ENCODE results near the gene SAPCD2.

The SAPCD2 gene

GRCh38 chr9:137030538-137031527 is 39.5 kb downstream of the SAPCD2 start:
- DNase-seq (ENCODE audit: low read depth), result no peak

- no peak for DNase-seq (ENCODE audit: low read depth)
Measured at GRCh38 chr9:137030006-137030405, 40.4 kb downstream of the SAPCD2 start.

- DNase-seq (ENCODE audit: low read depth), result peak; percentile 50
Measured at GRCh38 chr9:137029058-137029936, 41.1 kb downstream of the SAPCD2 start.

GRCh38 chr9:137028263-137029057 is 41.9 kb downstream of the SAPCD2 start:
- DNase-seq (ENCODE audit: low read depth), result no peak

GRCh38 chr9:137027369-137028262 is 42.7 kb downstream of the SAPCD2 start, which contains the start of gene ABCA2:
ABCA2 (minus strand) TSS chr9:137028237; CDS start chr9:137028140, 97 bp downstream.
- no peak for DNase-seq (ENCODE audit: low read depth)

GRCh38 chr9:137026828-137027227 is 43.5 kb downstream of the SAPCD2 start:
- DNase-seq (ENCODE audit: low read depth), result no peak

- no peak for DNase-seq (ENCODE audit: low read depth)
Measured at GRCh38 chr9:137026384-137026783, 44.0 kb downstream of the SAPCD2 start.

GRCh38 chr9:137025517-137025966 is 44.8 kb downstream of the SAPCD2 start:
- no peak for DNase-seq (ENCODE audit: low read depth)

GRCh38 chr9:137023583-137023991 is 46.8 kb downstream of the SAPCD2 start:
- no peak for DNase-seq (ENCODE audit: low read depth)

GRCh38 chr9:137023157-137023556 is 47.2 kb downstream of the SAPCD2 start:
- no peak for DNase-seq (ENCODE audit: low read depth)

- no peak for DNase-seq (ENCODE audit: low read depth)
Measured at GRCh38 chr9:137022662-137023008, 47.7 kb downstream of the SAPCD2 start.

- DNase-seq (ENCODE audit: low read depth), result peak; percentile 40
Measured at GRCh38 chr9:137021979-137022661, 48.2 kb downstream of the SAPCD2 start.

GRCh38 chr9:137021568-137021978 is 48.8 kb downstream of the SAPCD2 start:
- DNase-seq (ENCODE audit: low read depth), result no peak

- DNase-seq (ENCODE audit: low read depth), result no peak
Measured at GRCh38 chr9:137020771-137021567, 49.4 kb downstream of the SAPCD2 start.

GRCh38 chr9:137019891-137020683 is 50.3 kb downstream of the SAPCD2 start:
- DNase-seq (ENCODE audit: low read depth), result no peak

GRCh38 chr9:137018761-137019559 is 51.4 kb downstream of the SAPCD2 start:
- DNase-seq (ENCODE audit: low read depth), result no peak

- no peak for DNase-seq (ENCODE audit: low read depth)
Measured at GRCh38 chr9:137017791-137018497, 52.4 kb downstream of the SAPCD2 start.

Data from stimulated activated CD8-positive, alpha-beta memory T cell treated with anti-CD3 and anti-CD28 coated beads, Interleukin-15, amount 100 ng/mL, for 1 hour (primary cell).